SK-N-SH (cell line): ENCODE measurements around the gene ELMO1. TPM values are rescaled to one million over a fixed set of nuclear protein-coding genes. Genes with fewer than 3 reads are reported as not detected.

ENCODE experiments used
- CTCF ChIA-PET: fragments of 300-600, 350-600 bp; formaldehyde crosslinking; extraction: SDS; loops from one replicate; lab custom pipeline; 2021; lab: Yijun Ruan, JAX
- POLR2A ChIA-PET: fragments of 350-600 bp; sonication (Branson Sonifier 250); formaldehyde crosslinking; extraction: SDS; loops from one replicate; lab custom pipeline; 2020; ENCODE audit warnings: antibody characterized with exemption, inconsistent platforms; lab: Yijun Ruan, JAX
- DNase-seq: peaks from one replicate; pipeline ENCODE4 v3.0.0; 2012
- H2AFZ ChIP-seq: fragments of 200-600 bp; sonication (generic); 2 replicates; pipeline ENCODE4 v1.8.1; 2016; ENCODE audit warnings: antibody characterized with exemption, mild to moderate bottlenecking, low read depth
- H3F3A ChIP-seq: fragments of 200-600 bp; sonication (generic); replicated peaks from 2 replicates; pipeline ENCODE3; 2016; ENCODE audit warnings: antibody characterized with exemption, mild to moderate bottlenecking; ENCODE audit not compliant: insufficient read depth
- H3K27ac ChIP-seq, 2 experiments: fragments of 200-500 bp in 1 of 2; fragments of 200-600 bp in 1 of 2; sonication (Bioruptor generic) in 1 of 2; sonication (generic), shearing (Covaris generic) in 1 of 2; 2 replicates each; pipeline versions ENCODE4 v1.5.1 to v1.6.1; 2014 to 2016; ENCODE audit warnings: low read depth in 2 of 2, inconsistent platforms in 1 of 2, low read length in 1 of 2, mild to moderate bottlenecking in 1 of 2, mixed read lengths in 1 of 2
- H3K27me3 ChIP-seq: fragments of 200-600 bp; sonication (generic), shearing (Covaris generic); 2 replicates; pipeline ENCODE4 v1.6.1; 2016; ENCODE audit warnings: mixed run types; ENCODE audit not compliant: insufficient read depth
- H3K36me3 ChIP-seq, 2 experiments: fragments of 200-500 bp in 1 of 2; fragments of 200-600 bp in 1 of 2; sonication (Bioruptor generic) in 1 of 2; sonication (generic) in 1 of 2; replicated peaks in 1 of 2; 2 replicates each; pipeline versions ENCODE3 to v1.5.1; 2014 to 2016; ENCODE audit warnings: low read length in 1 of 2, mild to moderate bottlenecking in 1 of 2; ENCODE audit not compliant: insufficient read depth in 2 of 2, control insufficient read depth in 1 of 2
- H3K4me1 ChIP-seq, 2 experiments: fragments of 200-500 bp in 1 of 2; fragments of 200-600 bp in 1 of 2; sonication (Bioruptor generic) in 1 of 2; sonication (generic), shearing (Covaris generic) in 1 of 2; 2 replicates each; pipeline versions ENCODE4 v1.5.1 to v1.6.1; 2014 to 2016; ENCODE audit warnings: low read depth in 1 of 2, low read length in 1 of 2, mixed run types in 1 of 2; ENCODE audit not compliant: insufficient read depth in 2 of 2, control insufficient read depth in 1 of 2
- H3K4me2 ChIP-seq: fragments of 200-600 bp; sonication (generic), shearing (Covaris generic); 2 replicates; pipeline ENCODE4 v1.6.1; 2017; ENCODE audit warnings: mixed run types
- H3K4me3 ChIP-seq, 2 experiments: fragments of 200-500 bp in 1 of 2; fragments of 200-600 bp in 1 of 2; sonication (Bioruptor generic) in 1 of 2; sonication (generic), shearing (Covaris generic) in 1 of 2; 2 replicates each; pipeline versions ENCODE4 v1.5.1 to v1.8.1; 2014 to 2016; ENCODE audit warnings: low read depth in 2 of 2, inconsistent platforms in 1 of 2, low read length in 1 of 2, mild to moderate bottlenecking in 1 of 2, mixed read lengths in 1 of 2, moderate library complexity in 1 of 2
- H3K79me2 ChIP-seq: fragments of 200-600 bp; sonication (generic); 2 replicates; pipeline ENCODE4 v1.8.1; 2017; ENCODE audit warnings: mild to moderate bottlenecking; ENCODE audit not compliant: insufficient read depth
- H3K9ac ChIP-seq: fragments of 200-600 bp; sonication (generic); 2 replicates; pipeline ENCODE4 v1.6.1; 2017; ENCODE audit warnings: mixed run types
- H3K9me2 ChIP-seq: fragments of 200-600 bp; sonication (generic); 2 replicates; pipeline ENCODE4 v1.6.1; 2017; ENCODE audit warnings: mixed run types
- H3K9me3 ChIP-seq: fragments of 200-600 bp; sonication (generic); 2 replicates; pipeline ENCODE4 v1.6.1; 2017; ENCODE audit warnings: mixed run types, mild to moderate bottlenecking, moderate library complexity
- H4K20me1 ChIP-seq: fragments of 200-600 bp; sonication (generic); 2 replicates; pipeline ENCODE4 v1.6.1; 2017; ENCODE audit warnings: mild to moderate bottlenecking, mixed run types; ENCODE audit not compliant: insufficient read depth
- CHD2 ChIP-seq: fragments of 150-350 bp; IDR thresholded peaks from 2 replicates; pipeline ENCODE4 v1.6.1; 2018; ENCODE audit warnings: low read length; ENCODE audit not compliant: partially characterized antibody
- EP300 ChIP-seq, 2 experiments: IDR thresholded peaks; 2 replicates each; pipeline versions ENCODE4 v1.4.0 to v1.6.1; 2012; ENCODE audit warnings: borderline replicate concordance in 1 of 2, low read depth in 1 of 2, low read length in 1 of 2
- FOSL2 ChIP-seq: IDR thresholded peaks from 2 replicates; pipeline ENCODE4 v1.4.0; 2012; ENCODE audit warnings: low read depth, mild to moderate bottlenecking, moderate library complexity, borderline replicate concordance
- FOXJ3 ChIP-seq: sonication (generic); formaldehyde crosslinking; IDR thresholded peaks from 2 replicates; pipeline ENCODE4 v1.5.1; 2020; ENCODE audit warnings: mild to moderate bottlenecking, missing genetic modification reagents
- FOXM1 ChIP-seq: IDR thresholded peaks from 2 replicates; pipeline ENCODE4 v1.4.0; 2012; ENCODE audit warnings: low read depth, mild to moderate bottlenecking
- GATA2 ChIP-seq: sonication (generic); formaldehyde crosslinking; IDR thresholded peaks from 2 replicates; pipeline ENCODE4 v1.5.0; 2020; ENCODE audit warnings: mild to moderate bottlenecking, missing genetic modification reagents
- IRF3 ChIP-seq: fragments of 150-350 bp; IDR thresholded peaks from 2 replicates; pipeline ENCODE4 v1.6.1; 2016; ENCODE audit warnings: mild to moderate bottlenecking, low read depth, low read length
- MAX ChIP-seq: IDR thresholded peaks from 2 replicates; pipeline ENCODE4 v1.4.0; 2012; ENCODE audit warnings: low read depth
- MEF2A ChIP-seq: IDR thresholded peaks from 2 replicates; pipeline ENCODE4 v1.4.0; 2012; ENCODE audit warnings: low read depth, borderline replicate concordance
- MXI1 ChIP-seq: IDR thresholded peaks from 2 replicates; pipeline ENCODE4 v1.6.1; 2012; ENCODE audit warnings: mild to moderate bottlenecking, low read depth, low read length, improper control_type of control experiment
- NFIC ChIP-seq: IDR thresholded peaks from 2 replicates; pipeline ENCODE4 v1.4.0; 2012; ENCODE audit warnings: borderline replicate concordance
- NRF1 ChIP-seq: IDR thresholded peaks from 2 replicates; pipeline ENCODE4 v1.6.1; 2012; ENCODE audit warnings: low read depth, mild to moderate bottlenecking, low read length
- REST ChIP-seq: IDR thresholded peaks from 2 replicates; pipeline ENCODE4 v1.6.1; 2012; ENCODE audit warnings: mild to moderate bottlenecking, low read depth, low read length, moderate library complexity
- RXRA ChIP-seq: IDR thresholded peaks from 2 replicates; pipeline ENCODE4 v1.4.0; 2012; ENCODE audit warnings: low read depth, mild to moderate bottlenecking, borderline replicate concordance
- TAF1 ChIP-seq: IDR thresholded peaks from 2 replicates; pipeline ENCODE4 v1.6.1; 2012; ENCODE audit warnings: low read depth, mild to moderate bottlenecking, low read length, moderate library complexity, borderline replicate concordance
- WGBS: methylation state at CpG from one replicate; pipeline ENCODE4 v1.1.6; 2017; ENCODE audit warnings: low lambda C conversion rate; 5-methylcytosine and 5-hydroxymethylcytosine counted together
- polyA plus RNA-seq, 3 experiments: library from polyadenylated mRNA; depleted of rRNA; stranded (reverse); fragments of >200 nt; gene quantifications; 2 replicates each; pipeline ENCODE4 v1.2.3, GENCODE V29; 2012

ELMO1 gene
- polyA plus RNA-seq, 1 of the 3 experiments (the other 2 are of a cell fraction): 0.64 TPM

- no peak for TF ChIP-seq REST
- TF ChIP-seq FOXM1: no peak
Measured at GRCh38 chr7:37493123-37493522, 44.5 kb upstream of the ELMO1 start (continued).

- H3K36me3 ChIP-seq: no peaks in the 10 kb centered on the region
- ChIA-PET CTCF (interaction anchor here (0.6 to 3.8 kb wide), 16 partner anchors 10 to 480 kb away, joined by 3 to 25 read pairs (median 3); partner anchors contain the start of gene ELMO1), POLR2A (no interaction called here)
- H3K27ac ChIP-seq: no peak overlapping the region
- no peaks in the 10 kb centered on the region for H3K79me2 ChIP-seq
- peaks cover 3% of the 10 kb centered on the region; the same call in 1 of the 2 replicates for H3K9me3 ChIP-seq
- no peak overlapping the region for H3K9ac ChIP-seq
- no peaks in the 10 kb centered on the region for H4K20me1 ChIP-seq
- no peaks in the 10 kb centered on the region for H3K27me3 ChIP-seq
- WGBS: 87% methylated on average over 36 of the region's 36 CpGs
- H3K4me3 ChIP-seq: peak overlapping the region in 1 of 2 experiments; percentile 5; a peak in 1 of 4 replicates
- H3K9me2 ChIP-seq: no peaks in the 10 kb centered on the region
- H3K4me1 ChIP-seq: peaks cover 0 to 8% of the 10 kb centered on the region in 2 experiments; a peak in 1 of 4 replicates
- DNase-seq: no peak
- H3F3A ChIP-seq: no peaks in the 10 kb centered on the region
- no peak for TF ChIP-seq RXRA
- TF ChIP-seq MXI1: no peak
- no peak for TF ChIP-seq NRF1
- no peak for TF ChIP-seq MEF2A
- no peak for TF ChIP-seq MAX
- TF ChIP-seq EP300 (IDR thresholded peaks at IDR 0.05; ENCODE audit: borderline replicate concordance in 1 of 2, low read depth in 1 of 2, low read length in 1 of 2): no peak
- no peak for TF ChIP-seq TAF1
- TF ChIP-seq REST: no peak
- TF ChIP-seq GATA2 (CRISPR knock-in tag): no peak
- no peak for TF ChIP-seq FOXM1
- no peak for TF ChIP-seq FOXJ3 (CRISPR knock-in tag)
- no peak for TF ChIP-seq CHD2
- no peak for TF ChIP-seq IRF3
- TF ChIP-seq NFIC: no peak
- TF ChIP-seq FOSL2: no peak
- no peak overlapping the region for H3K4me2 ChIP-seq
- no peak overlapping the region for H2AFZ ChIP-seq
Measured at GRCh38 chr7:37491919-37492694, 43.4 kb upstream of the ELMO1 start.
